Gastroesophageal sphincter (tissue), 4 donors: ENCODE measurements around the gene NREP. TPM values are rescaled to one million over a fixed set of nuclear protein-coding genes. Genes with fewer than 3 reads are reported as not detected.
"Not testable (repeated sequence)": the region's sequence is repeated elsewhere in the genome, so short reads cannot be mapped to it uniquely, and the experiment has no call there.

Experiments
- ATAC-seq: fragments of 150-250 bp; one replicate; pipeline ENCODE4 v1.9.1; 2016; ENCODE audit warnings: mild to moderate bottlenecking, moderate library complexity
- H3K27ac ChIP-seq, 4 donors: fragments of 200-600 bp; sonication (generic) in 3 of 4; 1 replicate in 3 of 4; 2 replicates in 1 of 4; pipeline ENCODE4 v1.5.1; 2016 to 2019
- H3K27me3 ChIP-seq: fragments of 200-600 bp; sonication (generic); one replicate; pipeline ENCODE4 v1.5.1; 2019
- H3K36me3 ChIP-seq, 2 donors: fragments of 200-600 bp; sonication (generic); one replicate each; pipeline ENCODE4 v1.5.1; 2019; ENCODE audit warnings: control low read depth in 1 of 2
- H3K4me1 ChIP-seq, 3 donors: fragments of 200-600 bp; sonication (generic); 1 replicate in 2 of 3; 2 replicates in 1 of 3; pipeline ENCODE4 v1.5.1; 2016 to 2019; ENCODE audit warnings: control low read depth in 2 of 3
- H3K4me3 ChIP-seq, 2 donors: fragments of 200-600 bp; sonication (generic); one replicate each; pipeline ENCODE4 v1.5.1; 2019; ENCODE audit warnings: mild to moderate bottlenecking in 1 of 2, moderate library complexity in 1 of 2
- H3K9me3 ChIP-seq, 3 donors: fragments of 200-600 bp; sonication (generic); one replicate each; pipeline ENCODE4 v1.5.1; 2017 to 2019; ENCODE audit warnings: control low read depth in 2 of 3
- CTCF ChIP-seq, 4 experiments: fragments of 200-600 bp in 2 of 4; fragments of 450-650 bp in 2 of 4; sonication (generic) in 1 of 4; IDR thresholded peaks; one replicate each; pipeline ENCODE4 v1.5.1; 2017 to 2019; ENCODE audit warnings: antibody characterized with exemption in 4 of 4, mild to moderate bottlenecking in 2 of 4, moderate library complexity in 2 of 4
- EP300 ChIP-seq: sonication (generic); formaldehyde crosslinking; IDR thresholded peaks from one replicate; pipeline ENCODE4 v1.6.1; 2017; ENCODE audit warnings: antibody characterized with exemption, mild to moderate bottlenecking
- POLR2A ChIP-seq, 2 donors: fragments of 450-650 bp; IDR thresholded peaks; one replicate each; pipeline ENCODE4 v1.6.1; 2017; ENCODE audit warnings: antibody characterized with exemption in 2 of 2, mild to moderate bottlenecking in 2 of 2, moderate library complexity in 1 of 2
- POLR2AphosphoS5 ChIP-seq: sonication (generic); formaldehyde crosslinking; IDR thresholded peaks from one replicate; pipeline ENCODE4 v1.6.1; 2017; ENCODE audit warnings: antibody characterized with exemption
- WGBS, 2 donors: methylation state at CpG; one replicate each; pipeline ENCODE4 v1.1.5; 2018; ENCODE audit warnings: low coverage in 1 of 2; 5-methylcytosine and 5-hydroxymethylcytosine counted together
- total RNA-seq, 4 donors: library from RNA; depleted of rRNA; stranded (reverse); fragments of >200 nt; gene quantifications; one replicate each; pipeline ENCODE4 v1.1.0, GENCODE V29; 2016

NREP gene
- total RNA-seq, 4 donors from 2014 or later: 8.3 to 24.7 (median 19.0) TPM

GRCh38 chr5:111719773-111720172 is 37.2 kb downstream of the NREP start:
- H3K36me3 ChIP-seq: peaks cover 0 to 3% of the 10 kb centered on the region in 2 donors
- H3K9me3 ChIP-seq: no peaks in the 10 kb centered on the region
- H3K27me3 ChIP-seq: no peaks in the 10 kb centered on the region
- TF ChIP-seq POLR2A (IDR thresholded peaks at IDR 0.05) (no peak), CTCF (IDR thresholded peaks at IDR 0.05) (no peak), EP300 (no peak), POLR2AphosphoS5 (no peak)
- ATAC-seq: no peak
- H3K4me1 ChIP-seq: no peaks in the 10 kb centered on the region
- no peak overlapping the region for H3K4me3 ChIP-seq
- H3K27ac ChIP-seq: no peak overlapping the region

GRCh38 chr5:111716789-111717188 is 40.2 kb downstream of the NREP start:
- not testable (repeated sequence) for H3K27ac ChIP-seq, H3K9me3 ChIP-seq, H3K4me3 ChIP-seq, H3K36me3 ChIP-seq, H3K27me3 ChIP-seq, H3K4me1 ChIP-seq, ATAC-seq
- 55 to 100% methylated on average over 1 to 3 of the region's 3 CpGs for WGBS, 2 donors

GRCh38 chr5:111707630-111708164 is 49.3 kb downstream of the NREP start:
- no peak for ATAC-seq
- Histone ChIP-seq H3K27ac (no peak overlapping the region), H3K27me3 (no peaks in the 10 kb centered on the region), H3K9me3 (no peaks in the 10 kb centered on the region), H3K4me1 (no peaks in the 10 kb centered on the region), H3K36me3 (no peaks in the 10 kb centered on the region), H3K4me3 (no peak overlapping the region)
- 53 to 85% methylated on average over 1 of the region's 1 CpG for WGBS, 2 donors
- TF ChIP-seq CTCF (IDR thresholded peaks at IDR 0.05) (no peak), POLR2A (IDR thresholded peaks at IDR 0.05) (no peak), POLR2AphosphoS5 (no peak), EP300 (no peak)

DNA sequence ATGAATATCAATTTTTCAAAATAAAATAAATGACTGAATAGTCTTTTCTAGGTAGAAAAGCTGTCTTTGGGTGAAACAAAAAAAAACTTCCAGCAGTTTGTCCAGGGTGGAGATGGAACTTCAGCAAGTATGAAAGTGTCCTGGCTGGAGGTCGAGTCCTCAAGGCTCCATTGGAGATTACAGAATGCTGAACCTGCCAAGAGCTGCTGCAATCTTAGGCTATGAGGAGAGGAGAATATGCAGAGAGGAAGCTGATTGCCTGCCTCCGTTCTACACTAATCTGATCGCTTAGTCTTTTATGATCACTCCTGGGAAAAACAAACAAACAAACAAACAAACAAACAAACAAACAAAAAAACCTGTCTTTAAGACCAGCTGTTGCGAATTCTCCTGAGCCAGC is 50.6 kb downstream of the NREP start:
- H3K27ac ChIP-seq: no peak overlapping the region
- TF ChIP-seq CTCF (IDR thresholded peaks at IDR 0.05) (no peak), EP300 (no peak), POLR2A (IDR thresholded peaks at IDR 0.05) (no peak), POLR2AphosphoS5 (no peak)
- no peak overlapping the region for H3K4me3 ChIP-seq
- no peaks in the 10 kb centered on the region for H3K27me3 ChIP-seq
- no peak for ATAC-seq
- 32 to 34% methylated on average over 4 of the region's 4 CpGs for WGBS, 2 donors
- no peaks in the 10 kb centered on the region for H3K4me1 ChIP-seq
- H3K9me3 ChIP-seq: no peaks in the 10 kb centered on the region
- H3K36me3 ChIP-seq: no peaks in the 10 kb centered on the region

- H3K4me3 ChIP-seq: no peak overlapping the region
- no peaks in the 10 kb centered on the region for H3K27me3 ChIP-seq
- ATAC-seq: no peak
- 47 to 50% methylated on average over 2 of the region's 2 CpGs for WGBS, 2 donors
- no peaks in the 10 kb centered on the region for H3K9me3 ChIP-seq
- TF ChIP-seq POLR2A (IDR thresholded peaks at IDR 0.05): no peak
- TF ChIP-seq POLR2AphosphoS5: no peak
- TF ChIP-seq EP300: no peak
- no peak for TF ChIP-seq CTCF (IDR thresholded peaks at IDR 0.05)
- H3K36me3 ChIP-seq: no peaks in the 10 kb centered on the region
- H3K27ac ChIP-seq: no peak overlapping the region
- no peaks in the 10 kb centered on the region for H3K4me1 ChIP-seq
These were observed 52.4 kb downstream of the NREP start for GRCh38 chr5:111704452-111705085.
